HepG2 (cell line): ENCODE data around the gene MPPE1. TPM values are rescaled to one million over a fixed set of nuclear protein-coding genes. Genes with fewer than 3 reads are reported as not detected.
A peak's percentile ranks its signal among the peaks of the same experiment; 100 is the strongest.

Source experiments
- AGO1 ChIP-seq: fragments of 200-400 bp; formaldehyde crosslinking; IDR thresholded peaks from 2 replicates; pipeline ENCODE4 v1.6.1; 2017; ENCODE audit warnings: mild to moderate bottlenecking, low read depth, low read length, moderate library complexity; ENCODE audit not compliant: poor library complexity, severe bottlenecking
- BCL3 ChIP-seq: sonication (generic); formaldehyde crosslinking; IDR thresholded peaks from 2 replicates; pipeline ENCODE4 v1.5.1; 2020; ENCODE audit warnings: mild to moderate bottlenecking, missing genetic modification reagents, moderate library complexity
- BRF2 ChIP-seq: sonication (generic); formaldehyde crosslinking; IDR thresholded peaks from 2 replicates; pipeline ENCODE4 v1.8.1; 2022; ENCODE audit warnings: mild to moderate bottlenecking, missing genetic modification reagents
- DNMT1 ChIP-seq: sonication (generic); formaldehyde crosslinking; IDR thresholded peaks from 2 replicates; pipeline ENCODE4 v1.5.1; 2020; ENCODE audit warnings: mild to moderate bottlenecking, missing genetic modification reagents
- EED ChIP-seq: sonication (generic); formaldehyde crosslinking; IDR thresholded peaks from 2 replicates; pipeline ENCODE4 v1.5.0; 2020; ENCODE audit warnings: mild to moderate bottlenecking, missing genetic modification reagents
- HMGXB4 ChIP-seq, 2 experiments: sonication (generic) in 1 of 2; formaldehyde crosslinking in 1 of 2; IDR thresholded peaks; 2 replicates each; pipeline versions ENCODE4 v1.4.0 to v1.6.1; 2018 to 2020; ENCODE audit warnings: missing genetic modification reagents in 2 of 2, borderline replicate concordance in 1 of 2, low read depth in 1 of 2, mild to moderate bottlenecking in 1 of 2, missing biosample characterization in 1 of 2
- LCORL ChIP-seq, 2 experiments: fragments of 450-650 bp in 1 of 2; sonication (generic) in 1 of 2; formaldehyde crosslinking in 1 of 2; IDR thresholded peaks; 2 replicates each; pipeline versions ENCODE4 v1.5.0 to v1.6.1; 2017 to 2020; ENCODE audit warnings: antibody characterized with exemption in 1 of 2, missing genetic modification reagents in 1 of 2
- NCOA1 ChIP-seq: sonication (generic); formaldehyde crosslinking; IDR thresholded peaks from 2 replicates; pipeline ENCODE4 v1.9.0; 2021; ENCODE audit warnings: missing genetic modification reagents
- NCOR1 ChIP-seq: fragments of 200-600 bp; sonication (generic); IDR thresholded peaks from 2 replicates; pipeline ENCODE4 v1.7.0; 2017; ENCODE audit warnings: antibody characterized with exemption, low read length, borderline replicate concordance
- RFXAP ChIP-seq: sonication (generic); formaldehyde crosslinking; IDR thresholded peaks from 2 replicates; pipeline ENCODE4 v1.4.0; 2020; ENCODE audit warnings: missing genetic modification reagents, borderline replicate concordance
- SNAPC4 ChIP-seq: sonication (generic); formaldehyde crosslinking; IDR thresholded peaks from 2 replicates; pipeline ENCODE4 v1.4.0; 2020; ENCODE audit warnings: mild to moderate bottlenecking, missing genetic modification reagents
- SP2 ChIP-seq: sonication (generic); formaldehyde crosslinking; IDR thresholded peaks from 2 replicates; pipeline ENCODE4 v1.5.1; 2020; ENCODE audit warnings: mild to moderate bottlenecking, missing genetic modification reagents
- SP5 ChIP-seq: IDR thresholded peaks from 2 replicates; pipeline ENCODE4 v1.6.1; 2016; ENCODE audit warnings: low read depth, borderline replicate concordance
- TRAFD1 ChIP-seq: sonication (generic); formaldehyde crosslinking; IDR thresholded peaks from 2 replicates; pipeline ENCODE4 v1.5.1; 2020; ENCODE audit warnings: missing genetic modification reagents, mild to moderate bottlenecking, borderline replicate concordance
- ZNF75D ChIP-seq: sonication (generic); formaldehyde crosslinking; IDR thresholded peaks from 2 replicates; pipeline ENCODE4 v1.8.1; 2023; ENCODE audit warnings: missing genetic modification reagents, mild to moderate bottlenecking, borderline replicate concordance
- polyA plus RNA-seq, 8 experiments: library from polyadenylated mRNA; depleted of rRNA in 3 of 8; stranded (reverse) in 7 of 8; unstranded in 1 of 8; fragments of >200 nt; fragmentation: Illumina TruSeq in 4 of 8; extraction: Trizol in 4 of 8; gene quantifications; 2 replicates each; pipeline versions ENCODE4 v1.2.1 to v1.2.3, GENCODE V29; 2011 to 2016; ENCODE audit warnings: low read depth in 4 of 8, missing spikeins in 1 of 8, mixed read lengths in 1 of 8; ENCODE audit not compliant: insufficient read depth in 1 of 8
- total RNA-seq, 5 experiments: library from RNA; depleted of rRNA; stranded (reverse); fragments of >200 nt; fragmentation: Illumina TruSeq; extraction: Trizol; gene quantifications; 2 replicates each; pipeline ENCODE4 v1.2.3, GENCODE V29; 2016; ENCODE audit warnings: low read depth in 1 of 5

Gene MPPE1
- total and polyA plus RNA-seq, 2 of the 13 experiments (the other 11 are each of a cell fraction or from before 2014, with no cell fraction given): 9.6 to 11.9 TPM

- TF ChIP-seq BRF2 (CRISPR knock-in tag) (no peak), ZNF75D (no peak), HMGXB4 (CRISPR knock-in tag; IDR thresholded peaks at IDR 0.05; ENCODE audit: borderline replicate concordance in 1 of 2, low read depth in 1 of 2) (peak; percentile 52 to 85; a peak in 2 of 4 replicates), TRAFD1 (CRISPR knock-in tag) (no peak), RFXAP (CRISPR knock-in tag) (0 out of 2 replicates have a peak, but pooled peaks have one; percentile 27), BCL3 (CRISPR knock-in tag) (peak; percentile 20; the same call in 1 of the 2 replicates), SP2 (0 out of 2 replicates have a peak, but pooled peaks have one; percentile 9), NCOA1 (CRISPR knock-in tag) (0 out of 2 replicates have a peak, but pooled peaks have one; percentile 37), NCOR1 (no peak), EED (no peak), DNMT1 (CRISPR knock-in tag) (no peak), SP5 (no peak), LCORL (IDR thresholded peaks at IDR 0.05) (no peak), LCORL (CRISPR knock-in tag; IDR thresholded peaks at IDR 0.05) (peak; percentile 75), SNAPC4 (no peak; the same call in 1 of the 2 replicates), AGO1 (peak; percentile 24)
Observed at GRCh38 chr18:11908182-11909060, at the start of gene MPPE1 (continued).
